HG03520 (cell line): Measurements from ENCODE around the gene HAVCR1.
A peak's percentile ranks its signal among the peaks of the same experiment; 100 is the strongest.
"Not testable (repeated sequence)": the region's sequence is repeated elsewhere in the genome, so short reads cannot be mapped to it uniquely, and the experiment has no call there.

Experiments used
- ATAC-seq: cut with Tn5 transposase; IDR thresholded peaks from one replicate; pipeline ENCODE4 v1.9.1; 2021; ENCODE audit warnings: mild to moderate bottlenecking, moderate library complexity; ENCODE audit not compliant: unreplicated experiment

Gene HAVCR1

DNA sequence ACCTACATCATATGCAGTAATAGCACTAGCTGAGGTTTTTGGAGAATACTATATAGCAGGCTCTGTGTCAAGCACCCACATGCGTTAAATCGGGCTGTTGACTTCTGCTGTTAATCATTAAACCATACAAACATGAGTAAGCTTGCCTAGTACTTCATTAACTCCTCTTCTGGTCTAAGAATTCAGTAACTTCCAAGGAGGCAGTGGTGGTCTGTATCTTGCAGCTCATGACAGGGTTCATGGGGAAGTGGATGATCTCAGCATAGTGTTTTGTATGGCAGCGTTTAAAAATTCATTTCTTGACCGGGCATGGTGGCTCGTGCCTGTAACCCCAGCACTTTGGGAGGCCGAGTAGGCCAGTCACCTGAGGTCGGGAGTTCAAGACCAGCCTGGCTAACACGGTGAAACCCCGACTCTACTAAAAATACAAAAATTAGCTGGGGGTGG, at the start of gene HAVCR1:
Gene HAVCR1 (minus strand): TSS at position 24 of the 447 bp plus-strand sequence. CDS start 1,173 bp downstream, outside the sequence.
- ATAC-seq: peak; percentile 51

DNA sequence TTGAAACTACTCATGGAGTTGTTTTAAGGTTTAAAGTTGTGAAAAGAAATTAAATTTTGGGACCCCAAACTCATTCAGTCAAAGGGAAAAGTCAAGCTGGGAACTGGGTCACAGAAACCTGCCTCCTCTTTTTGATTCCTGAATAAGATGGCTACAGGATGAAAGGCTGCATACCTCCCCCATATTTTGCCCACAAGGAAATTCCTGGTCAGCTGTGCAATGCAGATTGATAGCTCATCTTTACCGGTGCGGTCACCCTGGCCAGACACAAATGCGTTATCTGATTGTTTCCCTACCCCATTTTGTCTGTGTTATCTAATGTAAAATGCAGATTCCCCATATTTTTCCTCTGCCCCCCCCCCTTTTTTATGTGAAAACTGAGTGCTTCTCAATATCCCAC, 48.6 kb upstream of the HAVCR1 start:
- no peak for ATAC-seq

DNA sequence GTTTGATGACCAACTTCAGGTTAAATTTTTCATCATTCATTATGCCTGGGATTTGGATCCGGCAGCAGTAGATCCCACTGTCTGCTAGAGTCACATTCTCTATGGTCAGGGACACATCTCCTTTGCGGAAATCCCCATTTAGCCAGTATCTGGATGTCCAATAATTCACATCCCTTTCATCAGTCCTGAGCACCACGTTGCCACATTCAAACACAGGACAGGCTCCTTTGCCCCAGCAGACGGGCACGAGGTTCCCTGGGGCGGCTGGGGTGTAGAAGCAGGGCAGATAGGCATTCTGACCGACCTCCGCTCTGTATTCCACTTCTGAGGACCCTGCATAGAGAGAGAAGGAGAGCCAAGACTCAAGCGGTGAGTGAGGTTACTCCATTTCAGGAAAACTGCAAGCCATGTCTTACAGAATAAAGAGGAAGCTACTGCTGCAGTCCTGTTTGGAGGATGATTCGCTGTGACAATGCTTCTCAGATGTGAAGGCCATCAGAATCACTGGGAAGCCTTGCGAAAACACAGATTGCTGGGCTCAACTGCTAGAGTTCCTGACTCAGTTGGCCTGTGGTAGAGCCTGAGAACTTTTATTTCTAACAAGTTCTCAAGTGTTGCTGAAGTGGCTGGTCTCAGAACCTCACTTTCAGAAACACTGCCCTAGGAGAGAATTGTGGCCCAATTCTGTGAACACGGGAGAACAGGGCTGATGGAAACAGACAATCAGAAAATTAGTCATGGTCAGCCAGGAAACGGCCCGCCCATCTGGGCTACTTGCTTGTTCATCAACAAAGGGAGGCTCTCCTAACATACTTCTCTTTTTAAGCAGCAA, 47.9 kb upstream of the HAVCR1 start:
- no peak for ATAC-seq

DNA sequence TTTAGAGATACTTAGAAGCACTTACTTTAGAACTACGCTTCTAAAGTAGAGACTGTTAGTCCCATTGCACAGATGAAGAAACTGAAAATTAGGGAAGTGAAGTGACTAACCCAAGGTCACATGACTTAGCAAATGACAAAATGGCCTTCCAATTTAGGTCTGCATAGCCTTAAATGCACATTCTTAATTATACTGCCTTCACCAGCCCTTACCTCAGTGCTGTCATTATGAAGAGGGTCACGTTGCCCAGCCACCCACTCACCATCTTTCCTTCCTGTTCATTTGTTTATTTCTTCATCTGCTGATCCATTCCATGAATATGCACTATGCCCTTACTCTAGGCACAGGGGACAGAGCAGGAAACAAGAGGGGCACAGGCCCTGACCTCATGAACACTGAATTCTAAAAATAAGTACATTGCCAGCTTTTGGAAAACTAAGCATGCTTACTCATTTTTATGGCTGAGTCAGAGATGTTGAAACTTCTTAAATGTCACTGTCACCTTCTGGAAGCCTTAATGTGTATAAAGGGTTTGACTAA, 41.3 kb upstream of the HAVCR1 start:
- no peak for ATAC-seq

DNA sequence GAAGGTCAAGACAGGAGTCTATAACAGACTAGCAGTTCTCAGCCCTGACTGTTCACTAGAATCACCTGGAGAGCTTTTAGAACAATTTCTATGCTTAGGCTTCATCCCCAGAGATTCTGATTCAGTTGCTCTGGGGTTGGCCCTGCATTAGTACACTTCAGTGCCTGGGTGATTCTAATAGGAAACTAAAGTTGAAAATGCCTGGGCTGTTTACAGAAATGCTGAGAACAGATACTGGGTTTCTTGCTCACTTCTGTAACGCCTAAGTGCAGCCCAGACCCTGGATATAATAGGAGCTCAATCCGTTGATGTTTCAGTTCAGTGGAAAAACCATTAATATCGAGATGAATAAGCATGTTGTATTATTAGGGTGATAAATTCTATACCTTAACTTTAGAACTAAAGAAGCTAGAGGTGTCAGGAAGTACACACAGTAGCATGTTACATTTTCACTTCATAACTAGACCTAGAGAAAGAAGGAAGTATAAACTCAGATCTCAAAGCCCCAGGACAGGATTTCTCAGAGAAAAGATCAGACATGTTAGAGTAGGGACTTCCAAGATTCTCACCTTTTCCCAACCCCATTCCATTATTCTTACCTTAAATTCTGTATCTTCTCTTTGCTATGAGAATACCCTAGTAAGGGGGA, 29.6 kb upstream of the HAVCR1 start:
- ATAC-seq: peak; percentile 70

DNA sequence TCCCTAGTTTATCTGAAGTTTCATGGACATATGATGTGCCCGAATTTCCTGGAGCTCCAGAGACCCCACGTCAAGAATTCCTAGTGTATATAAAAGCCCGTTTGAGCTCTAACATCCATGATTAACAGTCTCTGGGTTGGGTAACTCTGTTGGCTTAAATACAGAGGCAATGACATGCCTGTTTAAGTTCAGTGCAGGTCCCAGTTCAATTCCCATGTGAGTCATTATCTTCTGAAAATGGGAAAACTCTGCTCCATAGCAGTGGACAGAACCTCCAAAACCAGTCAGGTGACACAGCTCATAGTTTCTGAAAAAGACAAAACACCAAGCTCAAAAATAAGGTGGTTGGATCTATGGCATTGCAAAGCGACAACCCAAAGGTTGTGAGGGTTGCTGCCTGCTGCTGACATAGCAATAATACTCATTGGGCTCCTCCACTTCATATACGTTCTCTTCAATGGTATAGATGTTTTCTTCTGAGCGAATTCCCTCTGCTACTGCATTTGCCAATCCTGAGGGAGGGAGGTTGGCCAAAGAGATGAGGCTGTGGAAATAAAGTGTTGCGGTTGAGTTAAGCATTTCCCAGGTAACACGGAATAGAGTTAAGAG, 27.9 kb upstream of the HAVCR1 start:
- ATAC-seq: no peak

DNA sequence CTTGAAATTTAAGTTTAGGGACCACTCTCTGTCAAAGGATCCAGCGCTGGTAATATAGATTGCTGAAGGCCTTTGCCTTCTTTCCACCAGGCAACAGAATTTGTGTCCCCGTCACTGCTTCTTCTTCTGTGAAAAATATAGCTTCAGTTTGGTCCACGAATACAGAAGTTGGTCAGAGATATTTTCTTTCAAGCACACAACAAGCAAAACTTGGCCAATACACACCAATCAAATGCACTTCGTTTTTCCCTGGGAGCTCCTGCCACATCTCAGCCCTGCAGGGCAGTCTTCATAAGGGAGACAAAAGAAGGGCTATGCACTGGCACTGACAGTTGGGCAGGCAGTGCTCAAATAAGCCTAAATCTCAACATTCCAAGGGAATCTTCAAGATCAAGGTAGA, 27.0 kb upstream of the HAVCR1 start:
- no peak for ATAC-seq

DNA sequence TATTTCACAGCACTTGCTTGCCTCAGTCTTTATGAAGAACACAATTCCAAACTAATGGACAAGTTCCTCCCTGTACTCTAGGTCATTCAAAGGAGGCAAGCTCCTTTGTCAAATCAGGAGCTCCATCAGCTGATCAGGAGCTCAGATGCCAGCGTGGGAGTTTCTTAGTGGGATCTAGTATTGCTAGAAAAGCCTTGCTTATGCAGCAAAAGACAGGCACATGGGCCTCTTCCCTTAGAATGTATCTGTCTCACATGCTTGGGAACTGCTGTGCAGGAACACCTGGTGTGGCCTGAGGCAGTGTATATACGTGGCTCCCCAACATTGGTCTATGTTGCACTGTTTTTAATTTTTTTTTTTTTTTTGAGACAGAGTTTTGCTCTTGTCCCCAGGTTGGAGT, 21.4 kb upstream of the HAVCR1 start:
- no peak for ATAC-seq

DNA sequence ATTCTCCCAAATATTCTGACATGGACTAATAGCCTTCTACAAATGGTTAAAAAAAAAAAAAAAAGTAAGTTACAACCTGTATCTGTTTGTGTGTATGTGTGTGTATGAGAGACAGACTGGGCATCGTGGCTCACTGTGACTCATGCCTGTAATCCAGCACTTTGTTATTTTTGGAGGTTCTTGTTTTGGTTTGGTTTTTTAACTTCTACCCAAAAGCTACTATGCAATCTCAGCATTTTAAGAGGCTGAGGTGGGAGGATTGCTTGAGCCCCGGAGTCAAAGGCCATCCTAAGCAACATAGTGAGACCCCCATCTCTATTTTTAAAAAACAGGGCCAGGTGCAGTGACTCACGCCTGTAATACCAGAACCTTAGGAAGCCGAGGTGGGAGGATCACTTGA, 17.6 kb upstream of the HAVCR1 start:
- ATAC-seq: no peak

DNA sequence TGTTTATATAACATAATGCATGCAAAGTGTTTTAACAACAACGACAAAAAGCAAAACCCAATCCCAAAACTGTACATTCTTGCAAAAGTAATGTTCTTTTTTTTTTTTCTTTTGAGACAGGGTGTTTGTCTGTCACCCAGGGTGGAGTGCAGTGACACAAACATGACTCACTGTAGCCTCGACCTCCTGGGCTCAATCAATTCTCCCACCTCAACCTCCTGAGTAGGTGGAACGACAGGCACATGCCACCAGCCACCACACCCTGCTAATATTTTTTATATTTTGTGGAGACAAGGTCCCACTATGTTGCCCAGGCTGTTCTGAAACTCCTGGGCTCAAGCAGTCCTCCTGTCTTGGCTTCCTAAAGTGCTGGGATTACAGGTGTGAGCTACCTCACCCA, 13.6 kb upstream of the HAVCR1 start:
- no peak for ATAC-seq

DNA sequence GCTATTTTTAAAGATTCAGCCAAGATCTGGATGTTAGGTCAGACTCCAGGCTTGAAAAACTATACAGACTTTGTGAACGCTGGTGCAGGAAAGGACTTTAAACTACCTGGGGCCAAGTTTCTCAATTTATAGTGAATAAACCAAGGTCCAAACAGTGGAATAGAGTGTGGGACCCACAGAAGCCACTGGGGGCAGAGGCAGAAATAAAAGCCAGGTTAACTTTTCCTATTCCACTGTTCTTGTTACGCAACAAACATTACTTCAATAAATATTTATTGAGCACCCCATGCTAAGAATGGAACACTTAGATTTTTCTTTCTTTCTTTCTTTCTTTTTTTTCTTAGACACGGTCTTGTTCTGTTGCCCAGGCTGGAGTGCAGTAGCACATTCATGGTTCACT, 11.0 kb upstream of the HAVCR1 start:
- no peak for ATAC-seq

DNA sequence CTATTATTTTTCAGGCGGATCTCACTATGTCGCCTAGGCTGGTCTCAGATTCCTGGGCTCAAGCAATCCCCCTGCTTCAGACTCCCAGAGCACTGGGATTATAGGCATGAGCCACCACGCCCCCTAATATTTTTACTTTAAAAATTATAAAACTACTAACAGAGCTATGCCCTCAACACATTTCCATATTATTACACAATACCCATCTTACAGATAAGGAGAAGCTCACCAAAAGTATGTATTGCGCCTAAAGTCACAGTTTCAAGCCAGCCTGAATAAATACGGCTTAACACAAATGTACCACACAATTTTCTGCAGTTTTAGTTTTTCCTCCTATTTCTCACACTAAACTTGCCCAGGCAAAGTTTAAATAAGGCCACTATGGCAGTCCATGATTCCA, 9.9 kb upstream of the HAVCR1 start:
- ATAC-seq: no peak

DNA sequence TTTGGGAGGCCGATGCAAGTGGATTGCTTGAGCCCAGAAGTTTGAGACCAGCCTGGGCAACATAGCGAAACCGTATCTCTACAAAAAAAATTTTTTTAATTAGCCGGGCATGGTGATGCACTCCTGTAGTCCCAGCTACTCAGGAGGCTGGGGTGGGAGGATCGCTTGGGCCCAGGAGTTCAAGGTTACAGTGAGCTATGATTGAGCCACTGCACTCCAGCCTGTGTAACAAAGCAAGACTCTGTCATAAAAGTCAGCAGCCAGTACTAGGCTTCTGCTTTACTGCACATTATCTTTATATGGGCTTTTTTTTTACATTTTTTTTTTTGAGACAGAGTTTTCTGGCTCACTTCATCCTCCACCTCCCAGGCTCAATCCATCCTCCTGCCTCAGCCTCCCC, 9.4 kb upstream of the HAVCR1 start:
- no peak for ATAC-seq

DNA sequence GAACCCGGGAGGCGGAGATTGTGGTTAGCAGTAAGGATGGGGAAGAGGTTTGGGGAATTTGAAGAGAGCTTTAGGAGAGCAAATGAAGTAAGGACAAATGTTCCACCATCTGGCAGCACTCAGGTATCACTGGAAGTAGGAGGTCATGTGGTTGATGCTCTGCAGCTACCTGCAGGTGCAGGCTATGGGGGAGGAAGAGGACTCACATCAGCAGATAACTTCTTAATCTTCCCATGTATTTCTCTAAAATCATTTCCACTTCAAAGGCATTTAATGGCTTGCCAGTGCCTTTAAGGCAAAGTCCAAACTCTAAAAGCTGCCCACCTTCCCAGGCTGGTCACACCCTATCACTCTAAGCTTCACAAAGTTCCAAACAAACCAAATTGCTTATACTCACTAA, 8.1 kb upstream of the HAVCR1 start:
- no peak for ATAC-seq

DNA sequence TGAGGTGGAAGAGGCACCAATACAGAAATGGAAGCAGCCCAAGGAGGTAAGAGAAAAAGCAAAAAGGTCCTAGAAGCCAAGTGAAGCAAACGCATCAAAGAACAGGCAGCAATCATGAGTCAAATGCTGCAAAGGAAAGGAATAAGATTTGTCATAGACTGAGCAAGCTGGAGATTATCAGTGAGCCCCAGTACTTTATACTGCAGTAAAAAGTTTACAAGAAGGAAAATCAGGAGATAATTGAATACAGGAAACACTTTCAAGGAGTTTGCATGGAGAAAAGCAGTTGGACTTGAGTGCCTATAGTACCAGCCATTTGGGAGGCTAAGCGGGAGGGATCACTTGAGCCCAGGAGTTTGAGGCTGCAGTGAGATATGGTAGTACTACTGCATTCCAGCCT, 7.2 kb upstream of the HAVCR1 start:
- ATAC-seq: no peak

DNA sequence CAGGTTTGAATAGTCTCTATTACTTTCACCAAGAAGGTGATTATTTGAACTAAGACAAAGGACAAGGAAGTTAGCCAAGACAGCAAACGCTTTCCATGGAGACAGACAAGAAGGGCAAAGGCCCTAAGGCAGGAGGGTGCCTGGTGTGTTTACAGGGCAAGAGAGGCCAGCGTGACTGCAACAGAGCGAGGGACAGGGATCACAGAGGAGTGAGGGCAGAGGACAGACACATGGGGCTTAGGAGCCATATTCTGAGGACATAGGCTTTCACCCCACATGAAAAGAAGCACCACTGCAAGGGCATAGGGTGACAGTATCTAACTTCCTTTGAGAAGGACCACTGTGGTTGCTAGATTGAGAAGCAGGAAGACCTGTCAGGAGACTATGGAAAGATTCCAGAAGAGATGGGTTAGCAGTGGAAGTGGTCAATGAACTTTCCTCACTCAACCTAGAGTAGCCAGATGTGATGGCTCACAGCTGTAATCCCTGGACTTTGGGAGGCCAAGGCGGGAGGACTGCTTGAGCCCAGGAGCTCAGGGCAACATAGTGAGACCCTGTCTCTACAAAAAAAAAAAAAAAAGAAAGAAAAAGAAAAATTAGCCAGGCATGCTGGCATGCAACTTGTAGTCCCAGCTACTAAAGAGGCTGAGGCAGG, 5.0 kb upstream of the HAVCR1 start:
- no peak for ATAC-seq

DNA sequence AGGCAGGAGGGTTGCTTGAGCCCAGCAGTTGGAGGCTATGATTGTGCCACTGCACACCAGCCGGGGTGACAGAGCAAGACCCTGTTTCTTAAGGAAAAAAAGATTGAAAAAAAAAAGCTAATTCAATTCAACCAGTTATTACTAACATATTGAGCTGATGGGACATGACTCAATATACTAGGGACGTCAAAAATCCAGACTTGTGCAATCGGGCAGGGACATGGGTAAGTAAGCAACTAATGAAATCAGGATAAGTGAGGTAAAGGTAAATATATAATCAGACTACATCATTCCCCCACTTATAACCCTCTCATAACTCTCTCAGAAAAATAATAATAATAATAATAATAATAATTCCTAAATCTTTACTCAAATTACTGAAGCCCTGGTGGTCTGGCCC, 975 bp upstream of the HAVCR1 start:
- ATAC-seq: no peak

DNA sequence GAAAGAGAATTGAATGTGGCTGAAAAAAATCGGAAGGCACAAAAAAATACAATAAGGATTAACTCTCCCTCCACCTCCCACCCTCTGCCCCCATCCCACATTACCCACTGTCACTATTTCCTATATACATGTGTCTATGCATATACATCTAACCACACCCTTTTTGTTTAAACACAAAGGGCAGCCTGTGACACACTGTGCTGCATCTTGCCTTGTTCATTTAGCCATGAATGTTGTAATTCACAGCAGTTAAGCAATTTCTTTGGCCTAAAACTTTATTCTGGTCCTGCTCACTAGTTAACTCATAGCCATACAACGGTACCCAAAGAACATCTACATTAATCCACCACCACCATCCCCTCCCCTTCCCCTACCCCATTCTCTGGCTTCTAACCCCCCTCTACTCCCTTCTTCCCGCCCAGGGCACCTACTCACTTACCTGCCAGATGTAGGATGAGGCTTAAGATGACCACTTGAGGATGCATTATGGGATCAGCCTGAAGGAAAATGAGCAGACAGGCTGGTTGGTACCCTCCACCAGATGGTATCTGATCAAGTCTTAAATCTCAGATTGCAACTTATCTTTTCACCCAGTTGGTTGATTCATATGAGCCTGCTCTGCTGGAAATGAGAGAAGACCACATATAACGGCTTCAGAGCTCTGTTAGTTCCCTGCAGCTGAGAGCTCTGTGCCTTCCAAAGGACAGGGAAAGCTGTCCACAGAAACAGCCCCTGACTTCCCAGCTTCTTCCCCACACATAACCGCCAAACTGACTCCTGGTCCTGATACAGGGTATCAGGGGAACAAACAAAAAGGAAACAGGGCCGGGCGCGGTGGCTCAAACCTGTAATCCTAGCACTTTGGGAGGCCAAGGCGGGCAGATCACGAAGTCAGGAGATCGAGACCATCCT, 1.2 kb downstream of the HAVCR1 start:
- ATAC-seq: no peak

DNA sequence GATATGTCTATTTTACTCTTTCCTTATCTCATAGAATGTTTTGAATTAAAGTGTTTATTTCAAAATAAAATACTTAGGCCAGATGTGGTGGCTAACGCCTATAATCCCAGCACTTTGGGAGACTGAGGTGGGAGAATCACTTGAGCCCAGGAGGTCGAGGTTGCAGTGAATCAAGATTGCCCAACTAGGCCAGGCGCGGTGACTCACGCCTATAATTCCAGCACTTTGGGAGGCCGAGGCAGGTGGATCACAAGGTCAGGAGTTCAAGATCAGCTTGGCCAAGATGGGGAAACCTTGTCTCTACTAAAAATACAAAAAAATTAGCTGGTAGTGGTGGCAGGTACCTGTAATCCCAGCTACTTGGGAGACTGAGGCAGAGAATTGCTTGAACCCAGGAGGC, 2.1 kb downstream of the HAVCR1 start:
- not testable (repeated sequence) for ATAC-seq

DNA sequence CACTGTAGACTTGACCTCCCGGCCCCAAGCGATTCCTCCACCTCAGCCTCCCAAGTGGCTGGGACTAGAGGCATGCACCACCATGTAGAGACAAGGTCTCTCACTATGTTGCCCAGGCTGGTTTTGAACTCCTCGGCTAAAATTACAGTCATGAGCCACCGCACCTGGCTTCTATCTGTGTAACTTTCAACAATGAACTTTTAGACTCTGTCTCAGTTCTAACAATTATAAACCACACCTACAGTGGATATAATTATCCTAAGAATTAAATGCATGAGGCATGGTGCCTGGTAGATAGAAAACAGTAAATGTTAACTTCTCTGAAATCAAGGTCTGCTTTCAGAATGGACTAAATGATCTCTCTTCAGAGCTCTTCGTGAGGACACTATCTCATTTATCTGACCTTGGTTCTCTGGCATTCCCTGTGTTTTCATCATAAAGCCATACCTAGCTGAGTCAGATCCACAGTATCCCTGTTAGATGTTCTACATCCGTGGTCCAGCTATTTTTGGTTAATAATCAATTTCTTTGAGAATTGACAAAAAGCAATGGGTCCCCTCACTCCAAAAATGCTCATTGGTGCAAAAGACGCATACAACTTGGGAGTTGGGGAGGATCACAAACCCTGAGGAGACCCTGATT, 7.2 kb downstream of the HAVCR1 start:
- ATAC-seq: no peak
